GM18502 (cell line): Measurements from ENCODE around the gene CAMTA1.
"Not testable (repeated sequence)": the region's sequence is repeated elsewhere in the genome, so short reads cannot be mapped to it uniquely, and the experiment has no call there.

Experiments used
- ATAC-seq: cut with Tn5 transposase; IDR thresholded peaks from one replicate; pipeline ENCODE4 v1.9.1; 2021; ENCODE audit warnings: mild to moderate bottlenecking; ENCODE audit not compliant: unreplicated experiment, poor library complexity

CAMTA1 gene

DNA sequence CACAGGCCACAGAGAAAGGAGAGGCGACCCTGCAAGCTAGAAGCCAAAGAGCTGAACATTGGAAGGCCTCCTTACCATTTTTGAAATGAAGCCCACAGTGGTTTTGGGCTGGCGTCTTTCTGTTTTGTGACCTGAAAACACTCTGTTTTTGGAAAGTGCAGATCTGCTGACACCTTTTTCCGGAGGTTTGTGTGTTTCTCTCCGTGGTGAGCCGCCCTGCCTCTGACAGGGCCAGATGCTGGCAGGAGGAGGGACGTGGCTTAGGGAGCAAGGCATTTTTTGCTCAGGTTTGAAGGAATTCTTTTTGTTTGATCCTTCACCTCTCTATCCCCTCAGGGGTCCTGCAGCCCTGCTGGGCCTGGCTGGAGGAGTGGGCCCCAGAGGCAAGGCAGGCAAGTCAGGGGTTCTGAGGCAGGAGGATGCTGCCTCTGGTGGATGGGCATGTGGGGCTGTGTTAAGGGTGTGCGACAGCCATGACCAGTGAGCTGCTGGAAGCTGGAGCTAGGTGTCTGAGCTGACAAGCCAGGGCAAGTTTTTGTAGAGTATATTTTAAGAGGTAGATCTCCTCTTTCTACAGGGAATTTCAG is 133.8 kb downstream of the CAMTA1 start:
- ATAC-seq, result no peak

DNA sequence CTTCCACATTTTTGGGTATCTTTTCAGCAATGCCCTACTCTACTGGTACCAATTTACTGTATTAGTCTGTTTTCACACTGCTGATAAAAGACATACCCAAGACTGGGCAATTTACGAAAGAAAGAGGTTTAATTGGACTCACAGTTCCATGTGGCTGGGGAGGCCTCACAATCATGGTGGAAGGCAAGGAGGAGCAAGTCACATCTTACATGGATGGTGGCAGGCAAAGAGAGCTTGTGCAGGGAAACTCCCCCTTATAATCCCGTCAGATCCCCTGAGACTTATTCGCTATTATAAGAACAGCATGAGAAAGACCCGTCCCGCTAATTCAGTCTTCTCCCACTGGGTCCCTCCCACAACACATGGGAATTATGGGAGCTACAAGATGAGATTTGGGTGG is 136.3 kb downstream of the CAMTA1 start:
- not testable (repeated sequence) for ATAC-seq

DNA sequence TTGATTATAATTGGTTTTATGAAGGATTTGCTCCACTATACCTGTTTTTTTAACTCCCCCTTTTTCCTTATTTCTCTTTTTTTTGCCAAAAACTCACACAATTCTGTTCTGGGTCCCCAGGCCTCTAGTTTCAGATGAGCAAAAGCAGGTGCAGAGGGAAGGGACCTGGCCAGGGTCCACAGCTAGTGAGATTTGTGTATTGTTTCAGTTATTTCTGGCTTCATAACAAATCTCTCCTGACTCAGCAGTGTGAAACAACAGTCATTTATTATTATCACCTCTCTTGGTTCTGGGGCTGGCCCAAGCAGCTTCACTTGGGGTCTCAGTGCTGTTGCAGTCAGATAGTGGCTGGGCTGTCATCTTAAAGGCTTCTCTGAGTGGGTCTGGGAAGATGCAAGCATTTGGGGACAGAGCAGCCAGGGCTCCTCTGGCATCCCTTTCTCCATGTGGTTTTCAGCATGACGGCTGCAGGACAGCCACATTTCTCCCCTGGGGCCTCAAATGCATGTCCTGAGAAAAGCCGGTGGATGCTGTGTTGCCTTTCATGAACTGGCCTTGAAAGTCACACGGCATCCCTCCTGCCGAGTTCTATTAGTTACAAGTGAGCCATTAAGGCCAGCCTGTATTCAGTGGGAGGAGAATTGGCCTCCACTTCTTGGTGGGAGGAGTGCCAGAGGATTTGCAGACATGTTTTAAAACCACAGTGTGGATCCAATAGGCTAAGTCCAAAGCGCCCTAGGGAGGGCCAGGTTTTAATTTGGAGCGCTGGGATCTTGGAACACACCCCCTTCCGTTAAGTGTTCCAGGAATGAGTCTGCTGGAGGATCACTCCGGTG is 137.1 kb downstream of the CAMTA1 start:
- ATAC-seq, result no peak

DNA sequence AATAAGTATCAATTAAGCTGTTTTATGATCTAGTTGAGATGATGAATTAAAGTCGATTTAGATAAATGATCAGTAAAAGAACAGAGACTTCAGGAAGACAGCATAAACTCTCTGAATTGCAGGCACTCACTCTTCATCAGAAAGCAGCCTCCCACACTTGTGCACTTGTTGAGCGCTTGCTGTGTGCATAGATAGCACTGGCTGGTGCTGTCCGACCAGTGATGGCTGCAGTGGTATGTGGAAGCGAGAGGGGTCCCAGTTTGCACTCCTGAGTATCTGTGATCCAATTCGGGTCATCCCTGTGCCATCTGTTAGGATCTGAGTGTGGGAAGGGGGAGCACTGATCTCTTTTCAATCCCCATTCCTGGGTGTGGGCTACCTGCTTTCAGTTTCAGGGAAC is 137.8 kb downstream of the CAMTA1 start:
- no peak for ATAC-seq

DNA sequence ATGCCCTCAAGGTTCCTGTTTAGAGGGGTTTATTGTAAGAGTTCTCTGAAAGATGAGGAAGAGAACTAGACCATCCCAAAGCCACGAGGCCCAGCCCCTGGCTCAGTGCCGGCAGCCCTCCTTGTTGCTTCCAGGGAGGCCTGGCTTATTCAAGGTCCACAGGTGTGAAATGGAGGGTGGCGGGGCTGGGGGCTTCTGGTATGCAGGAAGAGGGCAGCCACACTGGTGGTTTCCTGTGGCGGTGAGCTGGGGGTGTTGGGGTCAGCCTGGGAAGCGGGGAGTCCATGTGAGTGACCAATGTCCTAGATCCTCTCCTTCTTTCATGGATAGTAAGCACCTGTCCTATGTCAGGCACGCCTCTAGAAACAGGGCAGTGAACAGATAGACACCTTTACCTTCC is 138.2 kb downstream of the CAMTA1 start:
- no peak for ATAC-seq

DNA sequence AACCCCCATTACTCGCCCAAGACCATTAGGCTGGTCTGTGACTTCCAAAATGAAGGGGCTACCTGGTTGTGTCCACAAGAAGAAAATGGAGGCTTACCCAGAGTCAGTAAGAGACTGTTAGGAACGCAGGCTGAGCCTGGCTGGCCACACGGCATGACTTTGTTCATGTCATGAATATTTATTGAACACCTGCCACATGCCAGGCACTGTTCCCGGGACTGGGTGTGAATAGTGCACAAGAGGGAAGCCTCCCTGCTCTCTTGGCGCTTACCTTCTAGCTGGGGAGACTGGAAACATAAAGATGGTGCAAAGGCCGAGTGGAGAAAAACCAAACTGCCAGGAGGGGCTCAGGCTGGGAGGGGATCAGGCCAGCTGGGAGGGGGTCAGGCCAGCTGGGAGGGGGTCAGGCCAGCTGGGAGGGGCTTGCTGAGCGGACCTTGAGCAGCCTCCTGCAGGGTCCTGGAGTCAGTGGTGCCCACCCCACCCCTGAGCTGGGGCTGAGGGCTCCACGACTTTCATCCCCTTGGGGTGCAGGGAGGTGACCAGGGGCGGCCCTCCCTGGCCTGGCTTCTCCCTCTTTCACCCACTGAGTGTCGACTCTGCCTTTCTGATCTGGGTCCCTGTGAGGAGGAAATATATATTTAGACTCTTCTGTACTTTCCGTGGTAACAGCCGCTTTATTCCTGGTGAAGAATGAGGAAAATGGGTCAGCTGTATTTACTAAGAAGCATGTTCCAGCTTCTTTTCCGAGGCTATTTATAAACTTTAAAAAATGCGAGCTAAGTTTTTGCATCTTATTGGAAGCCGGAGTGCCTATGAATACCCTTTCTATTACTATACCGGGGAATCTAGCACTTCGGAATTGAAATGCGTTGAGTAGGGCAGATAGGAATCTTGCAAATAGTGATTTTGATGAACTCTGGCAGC is 139.0 kb downstream of the CAMTA1 start:
- no peak for ATAC-seq

DNA sequence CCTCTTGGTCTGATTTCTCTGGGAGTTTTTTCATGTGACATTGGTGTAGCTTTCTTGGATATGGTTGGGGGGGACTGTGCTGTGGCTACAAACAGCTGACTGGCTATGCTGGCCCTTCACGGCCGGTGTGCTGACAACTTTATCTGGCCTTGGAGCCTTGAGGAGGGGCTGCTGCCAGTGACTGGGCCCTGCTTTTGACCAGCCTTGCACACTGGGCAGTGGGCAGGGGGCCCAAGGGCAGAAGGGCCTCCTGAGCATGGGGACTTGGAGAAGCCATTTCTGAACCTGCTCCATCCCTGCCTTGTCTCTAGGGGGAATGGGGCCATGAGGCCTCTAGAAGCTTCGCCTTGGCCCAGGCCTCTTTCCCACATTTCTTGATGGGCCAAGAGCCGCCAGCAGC is 139.6 kb downstream of the CAMTA1 start:
- no peak for ATAC-seq

DNA sequence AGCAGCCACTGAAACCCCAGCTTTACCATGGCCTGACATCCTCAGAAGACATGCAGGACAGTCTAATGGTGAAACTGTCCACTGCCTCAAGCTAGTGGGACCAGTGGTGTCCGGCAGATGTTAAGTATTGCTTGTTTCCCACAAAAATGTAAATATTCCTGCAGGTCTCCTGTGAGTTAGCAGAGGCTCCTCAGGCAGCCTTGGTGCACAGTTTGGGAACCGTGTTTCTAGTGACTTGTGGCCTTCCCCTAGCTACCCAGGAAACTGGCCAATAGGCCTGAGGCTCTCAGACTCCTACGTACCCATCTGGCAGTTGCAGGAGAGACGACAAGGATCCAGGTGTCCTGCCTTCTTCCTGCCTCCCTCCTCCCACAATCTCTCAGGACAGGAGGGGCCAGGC is 142.4 kb downstream of the CAMTA1 start:
- no peak for ATAC-seq

DNA sequence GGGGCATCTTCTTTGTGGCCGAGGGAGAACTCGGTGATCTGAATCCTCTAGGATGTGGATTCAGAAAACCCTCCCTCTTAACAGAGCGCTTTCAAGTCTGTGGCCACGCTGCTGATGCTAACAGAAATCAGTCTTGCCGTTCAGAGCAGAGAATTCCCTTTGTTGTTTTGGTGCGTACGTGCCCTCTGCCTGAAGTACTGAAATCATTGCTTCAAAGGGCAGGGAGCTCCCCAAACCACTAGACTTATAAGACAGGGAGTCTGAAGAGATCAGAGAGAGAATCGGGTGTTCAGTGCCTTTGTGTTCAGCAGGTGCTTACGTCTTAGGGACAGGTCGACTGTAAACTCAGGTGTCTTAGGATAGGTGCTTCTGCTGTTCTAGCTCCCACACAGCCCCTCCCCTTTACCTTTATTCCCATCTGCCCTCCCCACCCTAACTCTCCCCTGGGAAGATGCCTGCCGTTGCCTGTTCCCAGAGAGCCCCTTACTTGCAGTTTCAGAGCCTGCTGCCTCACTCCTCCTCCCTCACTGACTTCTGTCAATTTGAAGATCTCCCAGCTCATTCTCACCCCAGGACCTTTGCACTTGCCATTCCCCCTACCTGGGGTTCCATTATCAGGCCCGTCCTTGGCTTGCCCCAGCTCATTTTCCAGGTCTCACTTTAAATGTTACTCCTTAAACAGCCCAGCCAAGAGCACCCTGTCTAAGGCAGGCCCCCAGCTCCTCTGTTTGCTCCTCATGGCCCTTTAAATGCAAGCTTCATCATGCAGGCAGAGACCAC is 143.0 kb downstream of the CAMTA1 start:
- no peak for ATAC-seq

DNA sequence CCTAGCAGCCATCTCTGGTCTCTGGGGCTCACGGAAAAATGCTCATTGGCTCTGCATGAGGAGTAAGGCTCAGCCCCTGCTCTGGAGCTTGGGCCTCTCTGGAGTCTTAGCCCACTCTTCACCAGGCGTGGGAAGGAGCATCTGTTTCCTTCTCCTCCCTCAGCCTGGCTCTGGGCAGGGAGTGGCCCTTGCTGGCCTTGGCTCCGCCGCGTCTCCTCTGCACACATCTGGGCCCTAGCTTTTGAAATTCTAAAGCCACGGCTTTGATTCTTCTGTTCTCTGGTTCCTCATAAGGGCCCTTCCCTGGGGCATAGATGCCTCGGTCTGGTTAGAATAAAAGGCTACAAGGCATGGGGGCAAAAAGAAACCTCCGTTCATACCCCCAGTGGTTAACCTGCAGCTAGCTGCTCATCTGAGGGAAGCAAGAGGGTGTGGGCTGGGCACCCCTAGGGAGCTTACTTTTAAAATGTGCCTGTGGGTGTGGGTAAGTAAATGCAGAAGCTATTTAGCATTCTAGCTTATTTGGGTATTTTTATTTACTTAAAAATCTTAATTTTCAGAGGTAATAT is 145.6 kb downstream of the CAMTA1 start:
- no peak for ATAC-seq

DNA sequence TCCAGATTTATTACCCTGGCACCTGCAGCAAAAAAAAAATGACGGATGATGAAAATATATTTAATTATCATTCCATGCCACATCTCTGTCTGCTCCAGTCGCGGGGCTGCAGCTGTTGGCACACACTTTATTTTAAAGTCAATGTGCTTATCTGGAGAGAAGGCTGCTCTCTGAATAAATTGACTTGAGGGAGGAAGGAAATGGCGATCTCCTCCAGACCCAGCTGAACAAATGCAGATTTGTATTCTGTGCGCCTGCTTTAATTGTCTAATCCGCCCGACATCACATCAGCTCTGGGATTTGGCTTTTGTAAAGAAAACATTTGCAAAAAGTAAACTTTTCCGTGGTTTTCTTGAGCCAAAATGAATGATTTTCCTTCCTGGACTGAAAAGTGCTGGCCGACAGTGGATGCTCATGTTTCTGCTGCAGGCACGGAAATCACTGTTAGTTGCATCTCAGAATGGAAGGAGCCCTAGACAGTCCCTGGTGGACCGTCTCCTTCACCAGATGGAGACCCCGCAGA is 150.2 kb downstream of the CAMTA1 start:
- ATAC-seq, result no peak

DNA sequence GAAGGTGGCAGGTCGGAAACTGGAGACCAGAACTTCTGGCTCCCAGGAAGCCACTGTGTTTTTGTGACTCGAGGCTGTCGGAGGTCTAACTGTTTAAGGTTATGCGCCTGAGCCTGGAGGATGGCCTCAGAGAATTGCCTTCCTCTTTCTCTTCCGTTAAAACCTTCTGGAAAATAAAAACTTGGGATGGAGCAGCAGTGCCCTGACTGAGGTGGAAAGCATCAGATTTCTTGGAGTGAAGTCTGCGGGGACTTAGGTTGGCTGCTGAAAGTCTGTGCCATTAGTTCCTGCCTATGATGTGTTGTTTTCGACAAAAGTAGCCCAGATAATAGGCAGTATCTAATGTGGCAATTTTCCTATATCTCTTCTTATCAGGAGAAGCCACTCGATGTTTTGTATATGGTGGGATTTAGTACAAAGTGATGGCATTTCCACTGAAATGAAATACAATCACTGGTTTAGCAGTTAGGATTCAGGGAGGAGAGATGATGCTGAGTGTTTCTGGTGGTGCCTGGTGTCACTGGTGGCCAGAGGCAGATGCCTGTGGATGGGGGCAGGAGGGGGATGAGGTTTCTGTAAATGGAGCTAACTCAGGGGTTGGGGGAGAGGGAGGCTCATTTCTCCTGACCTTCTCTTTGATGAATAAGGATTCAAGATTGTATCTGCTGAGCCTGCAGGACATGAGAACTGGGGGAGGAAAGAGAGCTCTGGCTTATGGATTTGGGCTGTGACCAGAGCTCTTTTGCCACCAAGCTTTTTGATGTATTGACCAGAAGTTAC is 150.8 kb downstream of the CAMTA1 start:
- no peak for ATAC-seq

DNA sequence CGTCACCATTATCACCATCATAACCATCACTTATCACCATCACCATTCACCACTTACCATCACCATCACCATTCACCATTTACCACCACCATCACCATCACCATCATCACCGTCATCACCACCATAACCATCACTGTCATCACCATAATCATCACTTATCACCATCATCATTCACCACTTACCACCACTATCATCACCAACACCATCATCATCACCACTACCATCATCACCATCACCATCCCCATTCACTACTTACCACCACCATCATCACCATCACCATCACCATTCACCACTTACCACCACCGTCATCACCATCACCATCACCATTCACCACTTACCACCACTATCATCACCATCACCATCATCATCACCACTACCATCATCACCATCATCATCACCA is 151.8 kb downstream of the CAMTA1 start:
- no peak for ATAC-seq

DNA sequence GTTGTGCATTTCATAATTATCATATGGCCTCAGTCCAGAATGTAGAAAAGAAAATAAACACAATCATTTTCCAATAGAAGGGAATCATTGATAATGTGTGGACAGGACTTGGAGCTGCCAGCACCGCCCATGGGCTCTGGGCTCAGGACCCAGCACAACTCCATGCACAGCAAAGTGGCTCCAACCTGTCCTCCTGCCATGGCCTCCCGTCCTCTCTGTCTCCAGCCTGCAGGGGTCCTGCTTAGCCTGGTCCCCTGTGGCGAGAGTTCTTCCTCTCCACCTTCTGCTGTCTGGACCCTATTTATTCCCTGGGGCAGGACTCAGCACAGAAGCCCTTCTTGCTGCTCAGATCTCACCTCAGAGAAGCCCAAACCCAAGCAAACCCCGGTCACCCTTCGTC is 154.1 kb downstream of the CAMTA1 start:
- no peak for ATAC-seq

DNA sequence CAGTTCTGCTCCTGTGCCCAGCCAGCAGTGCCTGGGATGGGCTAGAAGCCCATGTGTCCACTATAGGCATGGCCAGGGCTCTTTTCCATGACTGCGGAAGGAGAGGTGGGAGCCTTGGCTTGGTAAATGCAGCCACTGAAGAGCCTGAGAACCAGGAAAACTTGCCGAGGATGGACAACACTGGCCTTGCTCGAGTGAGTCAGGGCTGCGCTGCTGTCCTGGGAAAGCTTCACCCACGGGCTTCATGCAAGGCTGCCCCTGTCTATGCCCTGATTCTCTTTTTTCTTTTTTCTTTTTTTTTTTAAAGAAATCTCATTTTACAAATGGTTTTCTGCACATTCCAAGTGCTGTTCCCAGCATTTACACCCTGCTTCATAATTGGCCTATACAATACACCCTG is 156.5 kb downstream of the CAMTA1 start:
- ATAC-seq, result no peak

DNA sequence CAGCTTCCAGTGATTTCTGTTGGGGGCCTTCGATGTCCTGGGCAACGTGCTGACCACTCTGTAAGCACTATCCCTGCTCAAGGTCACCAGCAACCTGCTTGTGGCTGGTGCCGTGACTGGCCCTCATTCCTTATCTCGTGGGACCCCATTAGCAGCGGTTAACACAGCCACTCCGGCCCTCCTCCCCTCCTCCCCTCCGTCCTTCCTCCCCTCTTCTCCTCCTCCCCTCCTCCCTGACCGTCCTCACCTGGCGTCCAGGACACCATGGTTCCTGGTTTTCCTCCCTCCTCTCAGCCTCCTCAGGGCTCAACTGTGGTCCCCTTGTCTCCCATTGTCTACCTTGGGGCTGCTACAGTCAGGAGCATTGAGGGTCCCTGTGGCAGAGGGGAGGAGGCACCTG is 157.7 kb downstream of the CAMTA1 start:
- ATAC-seq, result no peak

DNA sequence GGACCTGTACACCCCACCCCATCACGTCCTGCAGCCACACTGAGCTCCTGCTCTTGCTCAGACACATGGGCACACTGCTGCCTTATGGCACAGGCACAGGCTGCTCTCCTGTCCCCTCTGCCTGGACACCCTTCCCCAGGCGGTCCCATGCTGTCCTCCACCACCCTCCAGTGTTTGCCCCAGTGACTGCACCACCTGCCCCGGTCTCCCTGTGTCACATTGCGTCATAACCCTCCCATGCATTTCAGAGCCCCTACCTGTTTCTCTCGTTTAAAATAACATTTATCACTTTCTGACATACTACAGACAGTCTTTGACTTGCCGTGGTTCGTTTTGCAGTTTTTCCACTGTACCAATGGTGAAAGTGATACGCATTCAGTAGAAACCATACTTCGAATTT is 159.2 kb downstream of the CAMTA1 start:
- ATAC-seq, result no peak

DNA sequence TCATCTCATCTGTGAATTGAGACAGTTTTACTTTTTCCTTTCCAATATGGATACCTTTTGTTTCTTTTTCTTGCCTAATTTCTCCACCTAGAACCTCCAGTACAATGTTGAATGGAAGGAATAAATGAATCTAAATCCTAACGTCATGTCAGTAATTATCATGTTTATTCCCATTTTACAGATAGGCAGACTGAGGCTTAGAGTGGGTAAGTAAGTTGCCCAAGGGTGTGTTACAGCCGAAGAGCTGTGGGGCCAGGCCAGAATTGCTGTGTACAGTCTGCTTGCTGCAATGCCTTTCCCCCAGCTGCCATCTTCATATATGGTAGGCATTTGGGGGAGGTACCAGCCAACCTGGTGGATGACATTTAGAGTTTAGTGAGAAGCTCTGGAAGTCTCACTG is 162.7 kb downstream of the CAMTA1 start:
- ATAC-seq, result no peak

DNA sequence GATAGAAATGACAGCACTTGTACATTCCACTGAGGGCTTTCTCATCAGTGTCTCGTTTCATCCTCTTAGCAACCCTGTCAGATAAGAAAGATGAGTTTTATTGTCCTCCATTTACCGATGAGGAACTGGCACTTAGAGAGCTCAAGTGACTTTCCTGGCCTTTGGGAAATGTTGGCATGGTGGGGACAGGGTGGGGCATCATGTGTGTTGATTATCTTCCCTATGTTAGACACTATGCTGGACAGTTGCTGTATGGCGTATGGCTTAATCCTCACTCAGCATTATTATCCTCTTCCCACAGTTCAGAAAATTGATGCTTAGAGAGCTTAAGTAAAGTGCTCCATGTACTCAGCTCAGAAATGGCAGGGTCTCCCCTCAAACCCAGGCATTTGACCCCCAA is 163.2 kb downstream of the CAMTA1 start:
- no peak for ATAC-seq
